Measurements from ENCODE around the gene NFASC.

The NFASC gene

DNA sequence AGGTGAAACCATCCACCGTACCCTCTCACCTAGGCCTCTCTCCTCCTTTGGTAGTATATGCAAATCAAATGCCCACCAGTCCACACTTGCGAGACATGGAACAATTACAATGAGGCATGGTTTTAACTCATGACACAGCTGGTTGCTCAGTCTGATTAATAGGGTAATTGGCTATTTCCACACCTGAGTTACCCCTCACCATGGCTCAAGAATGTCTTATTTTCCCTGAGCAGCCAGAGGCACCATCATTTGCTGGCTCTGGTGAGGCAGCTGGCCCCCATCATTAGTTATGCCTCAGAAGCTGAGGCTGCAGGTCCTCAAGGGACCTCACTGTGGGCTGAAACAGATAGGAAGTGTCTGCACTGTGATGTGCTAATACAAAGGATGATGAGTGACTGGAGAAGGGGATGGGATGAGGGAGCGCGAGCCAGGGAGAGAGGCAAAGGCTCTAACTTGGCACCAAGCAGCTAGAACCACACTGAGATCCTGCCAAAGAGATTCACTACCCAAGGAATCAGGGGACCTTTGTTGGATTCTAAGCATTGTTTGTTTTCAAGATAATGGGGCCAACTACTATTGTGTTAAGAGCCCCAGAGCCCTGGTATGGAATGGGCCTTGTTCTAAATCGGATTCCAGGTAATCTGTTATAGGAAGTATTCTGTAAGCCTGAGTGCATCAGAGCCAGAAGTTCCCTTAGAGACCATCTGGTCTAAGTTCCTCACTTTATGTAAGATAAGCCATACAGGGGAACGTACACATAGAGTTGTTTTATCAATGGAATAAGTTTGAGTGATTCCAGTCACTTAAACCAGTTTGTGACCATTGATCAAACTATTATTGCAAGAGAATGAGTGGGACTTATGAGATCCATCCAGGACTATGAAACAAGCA, 92.3 kb downstream of the NFASC start:
- Histone ChIP-seq H3K4me3 (ENCODE audit: low read length) (no peak overlapping the region), H3K36me3 (ENCODE audit: control insufficient read depth, insufficient read depth, low read length) (no peaks in the 10 kb centered on the region), H3K27me3 (ENCODE audit: control insufficient read depth, insufficient read depth, low read length) (no peaks in the 10 kb centered on the region), H3K27ac (ENCODE audit: low read length) (no peak overlapping the region), H3K9me3 (ENCODE audit: control insufficient read depth, insufficient read depth, low read length) (no peaks in the 10 kb centered on the region), H3K4me1 (ENCODE audit: control insufficient read depth, insufficient read depth, low read length) (peaks cover 4% of the 10 kb centered on the region; the same call in 1 of the 2 replicates)
- DNase-seq (ENCODE audit: low read depth, low spot score) = no peak
- WGBS (ENCODE audit: insufficient coverage, insufficient read length) = no CpG with 5 or more reads among the region's 6 CpGs

DNA sequence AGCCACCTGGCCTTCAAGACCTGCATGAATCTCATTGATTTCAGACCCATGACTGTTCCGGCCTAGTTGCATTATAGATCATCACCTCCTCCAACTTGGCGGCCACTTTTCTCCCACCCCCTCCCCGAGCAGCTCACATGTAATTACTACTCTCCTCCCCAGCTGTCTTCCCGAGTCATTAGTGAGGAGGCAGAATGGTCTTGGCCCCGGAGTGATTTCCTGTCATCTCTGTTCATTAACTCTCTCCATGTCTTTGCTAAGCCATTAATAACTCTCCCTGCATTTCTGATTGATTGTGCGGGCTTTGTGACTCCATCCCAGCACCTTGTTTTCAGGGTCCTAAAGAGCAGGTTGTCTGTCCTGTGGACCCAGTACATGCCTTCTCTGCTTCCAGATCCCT, 96.8 kb downstream of the NFASC start:
- no peaks in the 10 kb centered on the region for H3K4me1 ChIP-seq (ENCODE audit: control insufficient read depth, insufficient read depth, low read length)

GRCh38 chr1:204968135-204968534, 97.5 kb downstream of the NFASC start:
- Histone ChIP-seq H3K27me3 (ENCODE audit: control insufficient read depth, insufficient read depth, low read length) (no peaks in the 10 kb centered on the region), H3K36me3 (ENCODE audit: control insufficient read depth, insufficient read depth, low read length) (no peaks in the 10 kb centered on the region), H3K9me3 (ENCODE audit: control insufficient read depth, insufficient read depth, low read length) (no peaks in the 10 kb centered on the region), H3K27ac (ENCODE audit: low read length) (no peak overlapping the region), H3K4me3 (ENCODE audit: low read length) (no peak overlapping the region), H3K4me1 (ENCODE audit: control insufficient read depth, insufficient read depth, low read length) (no peaks in the 10 kb centered on the region)
- DNase-seq (ENCODE audit: low read depth, low spot score) = no peak
- WGBS (ENCODE audit: insufficient coverage, insufficient read length) = no CpG with 5 or more reads among the region's 10 CpGs

More for the DNA sequence above, 96.8 kb downstream of the NFASC start:
- no peaks in the 10 kb centered on the region for H3K9me3 ChIP-seq (ENCODE audit: control insufficient read depth, insufficient read depth, low read length)
- no peak overlapping the region for H3K4me3 ChIP-seq (ENCODE audit: low read length)
- no CpG with 5 or more reads among the region's 6 CpGs for WGBS (ENCODE audit: insufficient coverage, insufficient read length)
- H3K27me3 ChIP-seq (ENCODE audit: control insufficient read depth, insufficient read depth, low read length) = no peaks in the 10 kb centered on the region
- H3K36me3 ChIP-seq (ENCODE audit: control insufficient read depth, insufficient read depth, low read length) = no peaks in the 10 kb centered on the region
- no peak overlapping the region for H3K27ac ChIP-seq (ENCODE audit: low read length)
- no peak for DNase-seq (ENCODE audit: low read depth, low spot score)

- DNase-seq (ENCODE audit: low read depth, low spot score) = no peak
- Histone ChIP-seq H3K27ac (ENCODE audit: low read length) (no peak overlapping the region), H3K36me3 (ENCODE audit: control insufficient read depth, insufficient read depth, low read length) (no peaks in the 10 kb centered on the region), H3K9me3 (ENCODE audit: control insufficient read depth, insufficient read depth, low read length) (no peaks in the 10 kb centered on the region), H3K4me1 (ENCODE audit: control insufficient read depth, insufficient read depth, low read length) (no peaks in the 10 kb centered on the region), H3K4me3 (ENCODE audit: low read length) (no peak overlapping the region), H3K27me3 (ENCODE audit: control insufficient read depth, insufficient read depth, low read length) (no peaks in the 10 kb centered on the region)
- WGBS (ENCODE audit: insufficient coverage, insufficient read length) = no CpG with 5 or more reads among the region's 16 CpGs
These were observed 98.3 kb downstream of the NFASC start for GRCh38 chr1:204968951-204969350.

GRCh38 chr1:204970937-204971336, 100.3 kb downstream of the NFASC start:
- Histone ChIP-seq H3K4me1 (ENCODE audit: control insufficient read depth, insufficient read depth, low read length) (no peaks in the 10 kb centered on the region), H3K9me3 (ENCODE audit: control insufficient read depth, insufficient read depth, low read length) (no peaks in the 10 kb centered on the region), H3K36me3 (ENCODE audit: control insufficient read depth, insufficient read depth, low read length) (no peaks in the 10 kb centered on the region; the same call in 1 of the 2 replicates), H3K27ac (ENCODE audit: low read length) (no peak overlapping the region), H3K4me3 (ENCODE audit: low read length) (no peak overlapping the region), H3K27me3 (ENCODE audit: control insufficient read depth, insufficient read depth, low read length) (no peaks in the 10 kb centered on the region)
- DNase-seq (ENCODE audit: low read depth, low spot score) = no peak
- WGBS (ENCODE audit: insufficient coverage, insufficient read length) = no CpG with 5 or more reads among the region's 2 CpGs

GRCh38 chr1:204971517-204972336, 101.1 kb downstream of the NFASC start:
- WGBS (ENCODE audit: insufficient coverage, insufficient read length) = no CpG with 5 or more reads among the region's 12 CpGs
- Histone ChIP-seq H3K27ac (ENCODE audit: low read length) (no peak overlapping the region), H3K4me3 (ENCODE audit: low read length) (no peak overlapping the region), H3K36me3 (ENCODE audit: control insufficient read depth, insufficient read depth, low read length) (peaks cover 2% of the 10 kb centered on the region; the same call in 1 of the 2 replicates), H3K9me3 (ENCODE audit: control insufficient read depth, insufficient read depth, low read length) (no peaks in the 10 kb centered on the region), H3K27me3 (ENCODE audit: control insufficient read depth, insufficient read depth, low read length) (no peaks in the 10 kb centered on the region), H3K4me1 (ENCODE audit: control insufficient read depth, insufficient read depth, low read length) (no peaks in the 10 kb centered on the region)
- DNase-seq (ENCODE audit: low read depth, low spot score) = no peak

- no peaks in the 10 kb centered on the region for H3K9me3 ChIP-seq (ENCODE audit: control insufficient read depth, insufficient read depth, low read length)
- no peak for DNase-seq (ENCODE audit: low read depth, low spot score)
- no peak overlapping the region for H3K4me3 ChIP-seq (ENCODE audit: low read length)
- no peak overlapping the region for H3K27ac ChIP-seq (ENCODE audit: low read length)
- peaks cover 2% of the 10 kb centered on the region; the same call in 1 of the 2 replicates for H3K36me3 ChIP-seq (ENCODE audit: control insufficient read depth, insufficient read depth, low read length)
- WGBS (ENCODE audit: insufficient coverage, insufficient read length) = no CpG with 5 or more reads among the region's 1 CpG
- no peaks in the 10 kb centered on the region for H3K27me3 ChIP-seq (ENCODE audit: control insufficient read depth, insufficient read depth, low read length)
- no peaks in the 10 kb centered on the region for H3K4me1 ChIP-seq (ENCODE audit: control insufficient read depth, insufficient read depth, low read length)
These were observed 101.8 kb downstream of the NFASC start for GRCh38 chr1:204972426-204972825.

- no peak for DNase-seq (ENCODE audit: low read depth, low spot score)
- WGBS (ENCODE audit: insufficient coverage, insufficient read length) = no CpG with 5 or more reads among the region's 6 CpGs
- Histone ChIP-seq H3K36me3 (ENCODE audit: control insufficient read depth, insufficient read depth, low read length) (peaks cover 2% of the 10 kb centered on the region; the same call in 1 of the 2 replicates), H3K4me1 (ENCODE audit: control insufficient read depth, insufficient read depth, low read length) (no peaks in the 10 kb centered on the region), H3K4me3 (ENCODE audit: low read length) (no peak overlapping the region), H3K27ac (ENCODE audit: low read length) (no peak overlapping the region), H3K27me3 (ENCODE audit: control insufficient read depth, insufficient read depth, low read length) (no peaks in the 10 kb centered on the region), H3K9me3 (ENCODE audit: control insufficient read depth, insufficient read depth, low read length) (no peaks in the 10 kb centered on the region)
These were observed 102.8 kb downstream of the NFASC start for GRCh38 chr1:204973449-204973848.

DNA sequence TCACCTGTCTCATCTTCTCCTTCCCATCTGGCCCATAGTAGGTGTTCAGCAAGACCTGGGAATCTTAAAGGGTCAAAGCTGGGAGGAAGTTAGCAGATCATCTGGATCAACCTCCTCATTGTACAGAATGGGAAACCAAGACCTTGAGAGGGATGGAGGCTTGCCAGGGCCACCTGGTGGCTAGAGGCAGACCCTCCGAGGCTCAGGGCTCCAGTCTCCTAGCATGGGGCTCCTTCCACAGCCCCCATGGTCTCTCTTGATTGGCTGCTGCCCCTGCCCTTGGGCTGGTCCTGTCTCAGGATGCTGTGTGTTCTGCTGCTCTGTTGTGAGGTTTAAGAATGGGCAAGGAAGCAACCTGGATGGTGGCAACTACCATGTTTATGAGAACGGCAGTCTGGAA, 103.7 kb downstream of the NFASC start:
- Histone ChIP-seq H3K4me3 (ENCODE audit: low read length) (no peak overlapping the region), H3K9me3 (ENCODE audit: control insufficient read depth, insufficient read depth, low read length) (no peaks in the 10 kb centered on the region), H3K36me3 (ENCODE audit: control insufficient read depth, insufficient read depth, low read length) (peaks cover 2% of the 10 kb centered on the region; the same call in 1 of the 2 replicates), H3K4me1 (ENCODE audit: control insufficient read depth, insufficient read depth, low read length) (no peaks in the 10 kb centered on the region), H3K27ac (ENCODE audit: low read length) (no peak overlapping the region), H3K27me3 (ENCODE audit: control insufficient read depth, insufficient read depth, low read length) (no peaks in the 10 kb centered on the region)
- no peak for DNase-seq (ENCODE audit: low read depth, low spot score)
- no CpG with 5 or more reads among the region's 2 CpGs for WGBS (ENCODE audit: insufficient coverage, insufficient read length)

- no peak for DNase-seq (ENCODE audit: low read depth, low spot score)
- H3K4me3 ChIP-seq (ENCODE audit: low read length) = no peak overlapping the region
- WGBS (ENCODE audit: insufficient coverage, insufficient read length) = no CpG with 5 or more reads among the region's 12 CpGs
- no peaks in the 10 kb centered on the region for H3K9me3 ChIP-seq (ENCODE audit: control insufficient read depth, insufficient read depth, low read length)
- H3K27me3 ChIP-seq (ENCODE audit: control insufficient read depth, insufficient read depth, low read length) = no peaks in the 10 kb centered on the region
- H3K36me3 ChIP-seq (ENCODE audit: control insufficient read depth, insufficient read depth, low read length) = peaks cover 2% of the 10 kb centered on the region; the same call in 1 of the 2 replicates
- no peaks in the 10 kb centered on the region for H3K4me1 ChIP-seq (ENCODE audit: control insufficient read depth, insufficient read depth, low read length)
- H3K27ac ChIP-seq (ENCODE audit: low read length) = no peak overlapping the region
These were observed 104.4 kb downstream of the NFASC start for GRCh38 chr1:204975021-204975420.
